ENCODE data around the gene SLCO2B1.
"Not testable (repeated sequence)": the region's sequence is repeated elsewhere in the genome, so short reads cannot be mapped to it uniquely, and the experiment has no call there.

The SLCO2B1 gene

GRCh38 chr11:75150879-75151278, at the start of gene SLCO2B1:
TSS of gene SLCO2B1 (plus strand) at chr11:75151107. CDS start at chr11:75151382, 275 bp downstream.
- no peak for DNase-seq

GRCh38 chr11:75101424-75102128, 49.3 kb upstream of the SLCO2B1 start:
- no peak for DNase-seq

- DNase-seq, result no peak
Observed at GRCh38 chr11:75103380-75104026, 47.4 kb upstream of the SLCO2B1 start.

- DNase-seq, result peak; percentile 3
Observed at GRCh38 chr11:75105462-75105925, 45.4 kb upstream of the SLCO2B1 start.

GRCh38 chr11:75105967-75106681, 44.8 kb upstream of the SLCO2B1 start:
- DNase-seq, result not testable (repeated sequence)

- DNase-seq, result no peak
Observed at GRCh38 chr11:75107187-75107586, 43.7 kb upstream of the SLCO2B1 start.

GRCh38 chr11:75112200-75112599, 38.7 kb upstream of the SLCO2B1 start:
- no peak for DNase-seq

GRCh38 chr11:75113030-75113429, 37.9 kb upstream of the SLCO2B1 start:
- no peak for DNase-seq

GRCh38 chr11:75114465-75114864, 36.4 kb upstream of the SLCO2B1 start:
- no peak for DNase-seq

- no peak for DNase-seq
Observed at GRCh38 chr11:75118577-75118976, 32.3 kb upstream of the SLCO2B1 start.

GRCh38 chr11:75126564-75126963, 24.3 kb upstream of the SLCO2B1 start:
- no peak for DNase-seq

- DNase-seq, result no peak
Observed at GRCh38 chr11:75132080-75132479, 18.8 kb upstream of the SLCO2B1 start.

GRCh38 chr11:75133976-75134375, 16.9 kb upstream of the SLCO2B1 start:
- no peak for DNase-seq

- no peak for DNase-seq
Observed at GRCh38 chr11:75135021-75135650, 15.8 kb upstream of the SLCO2B1 start.

GRCh38 chr11:75135651-75136050, 15.3 kb upstream of the SLCO2B1 start:
- no peak for DNase-seq

- DNase-seq, result no peak
Observed at GRCh38 chr11:75140269-75141138, 10.4 kb upstream of the SLCO2B1 start.

- DNase-seq, result no peak
Observed at GRCh38 chr11:75141166-75141565, 9.7 kb upstream of the SLCO2B1 start.

GRCh38 chr11:75142714-75143419, 8.0 kb upstream of the SLCO2B1 start:
- peak; percentile 25 for DNase-seq

- DNase-seq, result no peak
Observed at GRCh38 chr11:75143420-75143731, 7.5 kb upstream of the SLCO2B1 start.

- DNase-seq, result no peak
Observed at GRCh38 chr11:75144716-75145014, 6.2 kb upstream of the SLCO2B1 start.

- no peak for DNase-seq
Observed at GRCh38 chr11:75145196-75145971, 5.5 kb upstream of the SLCO2B1 start.

Data from NCI-H2227 treated with DMSO at 0.1 percent for 48 hours (cell line).